ENCODE measurements around the gene FHIP1B.

DNA sequence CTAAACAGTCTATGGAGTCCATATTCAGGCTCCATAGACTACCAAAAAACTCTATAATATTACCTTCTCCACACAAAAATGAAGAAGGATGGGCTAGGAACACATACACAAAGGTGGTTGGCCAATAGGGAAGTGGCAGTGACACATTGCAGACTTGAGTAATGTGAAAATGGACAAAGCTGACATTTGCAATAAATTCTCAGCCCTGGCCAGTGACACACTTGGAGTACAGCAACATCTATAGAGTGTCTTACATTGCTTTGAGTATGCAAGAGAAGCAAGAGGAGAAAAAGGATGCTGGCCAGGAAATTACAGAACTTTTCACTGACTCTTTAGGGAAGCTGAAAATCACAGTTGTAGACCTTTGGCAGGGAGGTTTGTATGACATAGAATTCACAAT lies 42.7 kb downstream of the FHIP1B start:
- TF ChIP-seq POLR2AphosphoS5 (IDR thresholded peaks at IDR 0.05) (no peak), POLR2A (IDR thresholded peaks at IDR 0.05) (no peak), EP300 (IDR thresholded peaks at IDR 0.05) (no peak)
- TF ChIP-seq, protein P1, sequence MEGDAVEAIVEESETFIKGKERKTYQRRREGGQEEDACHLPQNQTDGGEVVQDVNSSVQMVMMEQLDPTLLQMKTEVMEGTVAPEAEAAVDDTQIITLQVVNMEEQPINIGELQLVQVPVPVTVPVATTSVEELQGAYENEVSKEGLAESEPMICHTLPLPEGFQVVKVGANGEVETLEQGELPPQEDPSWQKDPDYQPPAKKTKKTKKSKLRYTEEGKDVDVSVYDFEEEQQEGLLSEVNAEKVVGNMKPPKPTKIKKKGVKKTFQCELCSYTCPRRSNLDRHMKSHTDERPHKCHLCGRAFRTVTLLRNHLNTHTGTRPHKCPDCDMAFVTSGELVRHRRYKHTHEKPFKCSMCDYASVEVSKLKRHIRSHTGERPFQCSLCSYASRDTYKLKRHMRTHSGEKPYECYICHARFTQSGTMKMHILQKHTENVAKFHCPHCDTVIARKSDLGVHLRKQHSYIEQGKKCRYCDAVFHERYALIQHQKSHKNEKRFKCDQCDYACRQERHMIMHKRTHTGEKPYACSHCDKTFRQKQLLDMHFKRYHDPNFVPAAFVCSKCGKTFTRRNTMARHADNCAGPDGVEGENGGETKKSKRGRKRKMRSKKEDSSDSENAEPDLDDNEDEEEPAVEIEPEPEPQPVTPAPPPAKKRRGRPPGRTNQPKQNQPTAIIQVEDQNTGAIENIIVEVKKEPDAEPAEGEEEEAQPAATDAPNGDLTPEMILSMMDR (IDR thresholded peaks at IDR 0.05) = no peak
